Muscle of back (tissue), 11 donors: ENCODE data around the gene MROH2B. TPM values are rescaled to one million over a fixed set of nuclear protein-coding genes. Genes with fewer than 3 reads are reported as not detected.

Experiments
- DNase-seq, 3 donors: peaks; one replicate each; pipeline versions ENCODE4 v3.0.0 to v3.0.0-alpha.2; 2013
- polyA plus RNA-seq, 10 donors: library from polyadenylated mRNA; unstranded; fragments of 120-200 nt; gene quantifications; one replicate each; pipeline ENCODE4 v1.2.1, GENCODE V29; 2013; ENCODE audit not compliant: insufficient read length in 10 of 10

MROH2B gene
- polyA plus RNA-seq, 10 donors = 0.07 TPM; not detected in 8

DNA sequence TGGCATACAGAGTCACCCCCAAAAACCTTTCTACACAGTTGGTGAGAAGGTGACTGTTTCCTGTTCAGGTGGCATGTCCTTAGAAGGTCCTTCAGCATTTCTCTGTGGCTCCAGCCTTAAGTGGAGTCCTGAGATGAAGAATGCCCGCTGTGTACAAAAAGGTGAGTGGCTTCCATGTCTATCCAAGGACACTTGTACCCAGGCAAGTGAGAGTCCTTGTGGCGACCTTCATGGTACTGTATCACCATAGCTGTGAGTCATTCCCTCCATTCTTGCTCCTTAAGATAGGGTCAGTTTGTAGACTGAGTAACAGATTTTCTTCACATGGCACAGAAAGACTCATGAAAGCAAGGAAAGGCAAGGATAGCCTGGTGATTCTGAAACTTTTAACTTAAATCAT, 98.7 kb downstream of the MROH2B start:
- no peak for DNase-seq

- DNase-seq = no peak
Observed at GRCh38 chr5:40962207-40962955, 108.8 kb downstream of the MROH2B start.

DNA sequence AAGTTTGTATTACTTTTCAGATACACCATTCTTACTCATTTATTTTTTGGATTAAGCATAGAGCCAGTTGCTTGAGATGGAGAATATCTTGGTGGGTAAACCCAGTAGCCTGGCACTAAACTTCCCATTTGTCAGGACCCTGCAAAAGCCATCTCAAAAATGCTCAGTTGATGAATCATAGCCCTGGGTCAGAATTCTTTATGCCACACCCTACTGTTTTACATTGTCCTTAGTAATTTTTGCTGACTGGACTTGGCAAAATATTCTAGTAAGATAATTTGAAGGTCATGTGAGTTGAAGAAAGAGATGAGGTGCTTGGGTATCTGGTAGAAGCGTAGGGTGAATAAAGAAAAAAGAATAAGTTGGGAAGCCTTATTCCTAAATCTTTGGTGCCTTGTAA, 111.1 kb downstream of the MROH2B start:
- no peak for DNase-seq

- no peak for DNase-seq
Observed at GRCh38 chr5:40958811-40959210, 112.3 kb downstream of the MROH2B start.

DNA sequence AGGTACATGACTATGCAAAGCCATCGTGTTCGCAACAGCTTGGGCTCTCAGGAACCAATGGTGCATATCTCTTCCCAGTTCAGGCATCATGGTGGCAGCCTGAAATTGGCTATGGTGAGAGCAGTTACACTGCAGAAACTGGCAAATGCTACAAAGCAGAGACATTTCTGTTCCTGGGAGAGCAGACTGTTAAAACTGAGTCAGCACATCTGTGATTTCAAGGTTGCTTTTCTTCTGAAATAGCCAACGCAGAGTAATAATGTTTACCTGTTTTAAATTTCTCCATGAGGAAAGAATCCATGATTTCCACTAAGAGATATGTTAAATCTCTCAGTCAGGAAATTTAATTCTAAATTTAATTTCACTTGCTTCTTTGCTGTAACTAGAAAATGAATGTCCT, 114.1 kb downstream of the MROH2B start:
- DNase-seq = no peak

GRCh38 chr5:40955313-40955712, 115.8 kb downstream of the MROH2B start:
- no peak for DNase-seq

Other genes with a start within 250 kb of the MROH2B start
- 1,000 to 10,000 TPM; 2,251 to 3,110 (median 2,597) TPM for gene RPL37, start 236.1 kb downstream of the MROH2B start, polyA plus RNA-seq
- 1 to 10 TPM; 1.5 to 2.2 (median 1.7) TPM for gene CARD6, start 230.0 kb downstream of the MROH2B start, polyA plus RNA-seq
- 1 to 10 TPM; 1.4 to 5.0 (median 3.6) TPM for gene C7, start 161.8 kb downstream of the MROH2B start, polyA plus RNA-seq
- gene C6, start 142.2 kb upstream of the MROH2B start, polyA plus RNA-seq = under 1 TPM in 6 of 10 donors, not detected in 4; 0.16 to 0.44 (median 0.28) TPM